Thoracic aorta (tissue), 2 donors: ENCODE data around the gene ARAP2. TPM values are rescaled to one million over a fixed set of nuclear protein-coding genes. Genes with fewer than 3 reads are reported as not detected.

Experiments used
- ATAC-seq: fragments of 150-250 bp; one replicate; pipeline ENCODE4 v1.8.0; 2017; ENCODE audit warnings: low read depth; ENCODE audit not compliant: insufficient number of reproducible peaks, low FRiP score
- DNase-seq: peaks from one replicate; pipeline ENCODE4 v3.0.0-alpha.2; 2020; ENCODE audit warnings: low spot score
- H3K27ac ChIP-seq, 2 donors: fragments of 200-600 bp; sonication (generic); 1 replicate in 1 of 2; 2 replicates in 1 of 2; pipeline ENCODE4 v1.5.1; 2016; ENCODE audit warnings: mild to moderate bottlenecking in 2 of 2, moderate library complexity in 2 of 2
- H3K27me3 ChIP-seq: fragments of 200-600 bp; sonication (generic); replicated peaks from 2 replicates; pipeline ENCODE4 v1.6.0; 2016; ENCODE audit warnings: mild to moderate bottlenecking; ENCODE audit not compliant: insufficient read depth
- H3K36me3 ChIP-seq: fragments of 200-600 bp; sonication (generic); one replicate; pipeline ENCODE4 v1.5.1; 2016
- H3K4me1 ChIP-seq, 2 donors: fragments of 200-600 bp; sonication (generic); 1 replicate in 1 of 2; 2 replicates in 1 of 2; pipeline versions ENCODE4 v1.5.1 to v1.6.0; 2016; ENCODE audit warnings: low read depth in 2 of 2, mild to moderate bottlenecking in 1 of 2; ENCODE audit not compliant: control insufficient read depth in 1 of 2
- H3K4me3 ChIP-seq: fragments of 200-600 bp; sonication (generic); 2 replicates; pipeline ENCODE4 v1.5.1; 2016; ENCODE audit warnings: mild to moderate bottlenecking
- H3K9me3 ChIP-seq: fragments of 200-600 bp; sonication (generic); 2 replicates; pipeline ENCODE4 v1.5.1; 2016
- total RNA-seq, 2 donors: library from RNA; depleted of rRNA; stranded (reverse); fragments of >200 nt; gene quantifications; one replicate each; pipeline versions ENCODE4 v1.1.0 to v1.2.3, GENCODE V29; 2016
- TF ChIP-seq, protein P1 (sequence below): fragments of 200-600 bp; sonication (generic); IDR thresholded peaks from one replicate; pipeline ENCODE4 v1.5.1; 2019; ENCODE audit warnings: antibody characterized with exemption

Gene ARAP2
- total RNA-seq, 2 donors from 2014 or later, result 8.3 to 25.3 TPM

DNA sequence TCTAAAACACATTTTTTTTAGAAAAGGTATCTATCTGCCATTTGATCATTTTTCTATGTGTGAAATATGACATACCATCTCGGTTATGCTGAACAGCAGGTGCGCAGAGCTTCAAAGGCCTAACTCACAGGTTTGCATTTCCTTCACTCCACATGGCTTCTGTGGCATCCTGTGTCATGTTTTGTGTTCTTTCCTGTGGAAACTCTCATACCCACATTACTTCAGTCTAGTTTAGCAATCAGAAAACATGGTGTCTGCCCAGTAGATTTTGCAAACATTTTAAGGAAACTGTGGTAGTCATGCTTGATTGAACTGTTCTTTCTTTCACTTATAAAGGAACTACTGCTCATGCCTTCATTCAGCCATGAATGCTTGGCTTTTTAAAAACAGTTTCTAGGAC, 11.3 kb upstream of the ARAP2 start:
- Histone ChIP-seq H3K27me3 (no peaks in the 10 kb centered on the region), H3K9me3 (no peaks in the 10 kb centered on the region), H3K4me1 (no peaks in the 10 kb centered on the region), H3K27ac (no peak overlapping the region), H3K4me3 (no peak overlapping the region), H3K36me3 (no peaks in the 10 kb centered on the region)
- TF ChIP-seq, protein P1, sequence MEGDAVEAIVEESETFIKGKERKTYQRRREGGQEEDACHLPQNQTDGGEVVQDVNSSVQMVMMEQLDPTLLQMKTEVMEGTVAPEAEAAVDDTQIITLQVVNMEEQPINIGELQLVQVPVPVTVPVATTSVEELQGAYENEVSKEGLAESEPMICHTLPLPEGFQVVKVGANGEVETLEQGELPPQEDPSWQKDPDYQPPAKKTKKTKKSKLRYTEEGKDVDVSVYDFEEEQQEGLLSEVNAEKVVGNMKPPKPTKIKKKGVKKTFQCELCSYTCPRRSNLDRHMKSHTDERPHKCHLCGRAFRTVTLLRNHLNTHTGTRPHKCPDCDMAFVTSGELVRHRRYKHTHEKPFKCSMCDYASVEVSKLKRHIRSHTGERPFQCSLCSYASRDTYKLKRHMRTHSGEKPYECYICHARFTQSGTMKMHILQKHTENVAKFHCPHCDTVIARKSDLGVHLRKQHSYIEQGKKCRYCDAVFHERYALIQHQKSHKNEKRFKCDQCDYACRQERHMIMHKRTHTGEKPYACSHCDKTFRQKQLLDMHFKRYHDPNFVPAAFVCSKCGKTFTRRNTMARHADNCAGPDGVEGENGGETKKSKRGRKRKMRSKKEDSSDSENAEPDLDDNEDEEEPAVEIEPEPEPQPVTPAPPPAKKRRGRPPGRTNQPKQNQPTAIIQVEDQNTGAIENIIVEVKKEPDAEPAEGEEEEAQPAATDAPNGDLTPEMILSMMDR, result no peak
- DNase-seq, result no peak
- no peak for ATAC-seq

DNA sequence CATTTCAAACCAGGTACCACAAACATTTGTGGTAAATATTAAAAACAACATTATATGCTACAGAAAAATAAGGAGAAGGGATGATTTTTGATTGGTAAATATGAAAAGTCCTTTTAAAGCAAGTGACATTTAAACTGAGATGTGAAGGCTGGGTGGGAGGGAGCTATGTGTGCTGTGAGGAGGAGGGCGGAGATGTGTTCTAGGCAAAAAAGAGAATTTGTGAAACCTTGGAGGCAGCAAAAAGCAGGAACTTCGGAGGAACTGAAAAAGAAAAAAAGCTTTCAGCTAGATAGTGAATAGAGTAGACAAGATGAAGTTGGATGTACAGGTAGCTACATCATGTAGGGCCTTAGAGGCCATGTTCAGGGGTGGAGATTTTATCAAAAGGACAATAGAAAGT, 10.1 kb upstream of the ARAP2 start:
- H3K27ac ChIP-seq, result no peak overlapping the region
- H3K9me3 ChIP-seq, result no peaks in the 10 kb centered on the region
- H3K4me3 ChIP-seq, result no peak overlapping the region
- no peaks in the 10 kb centered on the region for H3K27me3 ChIP-seq
- TF ChIP-seq, protein P1, result no peak
- no peaks in the 10 kb centered on the region for H3K4me1 ChIP-seq
- no peak for DNase-seq
- H3K36me3 ChIP-seq, result no peaks in the 10 kb centered on the region
- ATAC-seq, result no peak

DNA sequence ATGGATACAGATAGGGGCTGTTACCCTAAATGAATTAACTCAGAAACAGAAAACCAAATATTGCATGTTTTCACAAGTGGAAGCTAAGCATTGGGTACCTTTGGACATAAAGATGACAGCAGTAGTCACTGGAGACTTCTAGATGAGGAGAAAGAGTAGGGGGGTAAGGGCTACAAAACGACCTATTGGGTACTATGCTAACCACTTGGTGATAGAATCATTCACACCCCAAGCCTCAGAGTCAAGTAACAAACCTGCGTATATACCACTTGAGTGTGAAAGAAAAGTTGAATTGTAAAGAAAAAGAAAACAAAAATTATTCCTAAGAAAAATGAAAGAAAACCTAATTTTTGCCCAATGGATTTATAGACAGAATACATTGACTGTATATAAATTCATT, 7.7 kb upstream of the ARAP2 start:
- Histone ChIP-seq H3K27ac (no peak overlapping the region), H3K4me3 (no peak overlapping the region), H3K27me3 (no peaks in the 10 kb centered on the region), H3K36me3 (no peaks in the 10 kb centered on the region), H3K9me3 (no peaks in the 10 kb centered on the region), H3K4me1 (no peaks in the 10 kb centered on the region)
- DNase-seq (no peak), ATAC-seq (no peak)
- TF ChIP-seq, protein P1, result no peak

DNA sequence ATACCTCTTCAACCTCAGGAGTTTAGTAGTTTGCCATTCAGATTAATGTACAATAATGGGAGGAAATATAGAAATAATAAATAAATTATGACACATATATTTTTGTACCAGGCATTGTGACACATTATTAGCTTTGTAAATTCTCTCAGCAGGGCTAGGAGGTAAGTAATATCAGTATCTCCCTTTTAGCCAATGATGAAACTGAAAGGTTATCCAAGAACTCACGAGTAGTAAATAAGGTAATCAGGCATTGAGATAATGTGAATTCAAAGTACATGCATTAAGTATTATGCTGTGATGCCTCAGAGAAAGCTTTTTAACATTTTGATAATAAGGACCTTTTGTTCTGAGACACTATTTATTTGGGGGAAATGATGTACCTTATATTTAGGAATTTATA, 5.3 kb upstream of the ARAP2 start:
- ATAC-seq, result no peak
- H3K27ac ChIP-seq, result no peak overlapping the region
- H3K36me3 ChIP-seq, result no peaks in the 10 kb centered on the region
- DNase-seq, result no peak
- no peaks in the 10 kb centered on the region for H3K9me3 ChIP-seq
- H3K27me3 ChIP-seq, result no peaks in the 10 kb centered on the region
- H3K4me1 ChIP-seq, result no peaks in the 10 kb centered on the region
- no peak overlapping the region for H3K4me3 ChIP-seq
- TF ChIP-seq, protein P1, result no peak

DNA sequence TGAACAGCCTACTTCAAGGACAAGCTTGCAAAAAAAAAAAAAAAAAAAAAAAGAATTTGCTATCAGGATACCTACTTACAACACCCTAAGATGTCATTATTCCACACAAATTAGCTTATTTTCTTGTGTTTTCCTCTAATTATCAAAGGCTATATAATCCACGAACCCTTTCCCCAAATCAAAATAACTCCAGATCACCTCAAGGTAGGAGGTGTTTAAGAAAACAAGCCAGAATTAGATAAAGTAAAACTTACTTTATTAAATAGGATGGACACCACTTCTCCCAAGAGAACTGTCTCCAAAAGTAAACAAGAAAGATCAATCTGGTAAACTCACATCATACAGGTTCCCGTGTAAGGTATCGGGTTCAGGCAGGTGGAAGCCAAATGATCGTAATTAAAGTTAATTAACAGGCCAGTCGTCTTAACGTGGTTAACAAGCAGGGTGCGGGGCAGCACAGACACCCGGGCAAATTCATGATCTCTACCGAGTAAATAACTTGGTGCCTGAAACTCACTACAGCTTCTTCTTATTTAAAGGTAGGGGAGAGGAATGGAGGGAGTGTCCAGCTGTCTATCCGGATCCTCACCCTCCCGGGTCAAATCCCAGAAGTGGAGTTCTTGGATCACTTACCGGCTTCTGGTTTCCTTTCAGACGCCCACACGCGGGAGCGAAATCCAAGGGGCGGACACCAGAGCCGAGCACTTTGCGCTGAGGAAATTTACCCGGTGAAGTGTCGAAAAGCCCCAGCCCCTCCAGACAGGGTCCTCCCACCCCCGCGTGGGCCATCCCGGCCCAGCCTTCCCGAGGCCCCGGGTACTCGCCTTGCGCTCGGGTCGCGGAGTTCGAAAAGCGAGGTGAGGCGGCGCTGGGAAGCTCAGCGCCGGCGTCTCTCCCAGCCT, 708 bp downstream of the ARAP2 start:
- no peaks in the 10 kb centered on the region for H3K27me3 ChIP-seq
- H3K27ac ChIP-seq, result no peak overlapping the region
- no peak for ATAC-seq
- no peak for DNase-seq
- TF ChIP-seq, protein P1, result no peak
- H3K4me1 ChIP-seq, result no peaks in the 10 kb centered on the region
- H3K9me3 ChIP-seq, result no peaks in the 10 kb centered on the region
- no peaks in the 10 kb centered on the region for H3K36me3 ChIP-seq
- H3K4me3 ChIP-seq, result peak overlapping the region; percentile 69
